GM21528 (cell line): Measurements from ENCODE around the gene MVB12B.
"Not testable (repeated sequence)": the region's sequence is repeated elsewhere in the genome, so short reads cannot be mapped to it uniquely, and the experiment has no call there.

Experiments used
- ATAC-seq: cut with Tn5 transposase; IDR thresholded peaks from one replicate; pipeline ENCODE4 v1.9.1; 2021; ENCODE audit warnings: mild to moderate bottlenecking, moderate library complexity; ENCODE audit not compliant: unreplicated experiment, low FRiP score

The MVB12B gene

DNA sequence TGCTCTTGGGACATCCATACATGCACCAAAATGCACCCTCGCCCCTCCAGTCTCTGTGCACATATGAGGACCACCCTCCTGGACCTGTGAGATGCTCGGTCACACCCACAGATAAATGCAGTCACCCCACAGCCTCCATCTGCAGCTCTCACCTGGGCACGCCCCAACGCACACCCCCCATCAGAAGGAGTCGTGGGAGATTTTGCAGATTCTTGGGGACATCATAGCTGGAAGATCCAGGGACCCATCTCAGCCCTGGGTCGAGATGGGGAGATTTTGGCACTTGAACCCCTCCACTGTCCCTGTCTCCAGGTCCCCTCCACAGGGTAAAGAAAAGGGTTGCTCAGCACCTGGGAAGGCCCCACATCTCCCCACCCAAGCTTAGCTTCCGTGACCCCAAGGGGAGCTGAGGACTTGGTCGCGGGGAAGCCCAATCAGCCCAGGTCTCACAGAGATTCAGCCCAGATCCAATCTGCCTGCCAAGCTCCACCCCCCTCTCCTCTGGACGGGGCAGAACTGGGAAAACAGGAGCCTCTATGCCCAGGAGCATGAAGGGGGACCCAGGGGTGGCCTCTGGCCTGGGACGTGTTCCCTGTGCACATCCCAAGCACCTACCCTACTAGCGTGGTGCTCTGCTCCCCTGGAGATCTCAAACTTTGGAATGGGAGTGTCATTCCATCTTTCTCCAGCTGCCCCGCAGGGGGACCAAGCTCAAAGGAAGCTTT is 197.9 kb downstream of the MVB12B start:
- no peak for ATAC-seq

DNA sequence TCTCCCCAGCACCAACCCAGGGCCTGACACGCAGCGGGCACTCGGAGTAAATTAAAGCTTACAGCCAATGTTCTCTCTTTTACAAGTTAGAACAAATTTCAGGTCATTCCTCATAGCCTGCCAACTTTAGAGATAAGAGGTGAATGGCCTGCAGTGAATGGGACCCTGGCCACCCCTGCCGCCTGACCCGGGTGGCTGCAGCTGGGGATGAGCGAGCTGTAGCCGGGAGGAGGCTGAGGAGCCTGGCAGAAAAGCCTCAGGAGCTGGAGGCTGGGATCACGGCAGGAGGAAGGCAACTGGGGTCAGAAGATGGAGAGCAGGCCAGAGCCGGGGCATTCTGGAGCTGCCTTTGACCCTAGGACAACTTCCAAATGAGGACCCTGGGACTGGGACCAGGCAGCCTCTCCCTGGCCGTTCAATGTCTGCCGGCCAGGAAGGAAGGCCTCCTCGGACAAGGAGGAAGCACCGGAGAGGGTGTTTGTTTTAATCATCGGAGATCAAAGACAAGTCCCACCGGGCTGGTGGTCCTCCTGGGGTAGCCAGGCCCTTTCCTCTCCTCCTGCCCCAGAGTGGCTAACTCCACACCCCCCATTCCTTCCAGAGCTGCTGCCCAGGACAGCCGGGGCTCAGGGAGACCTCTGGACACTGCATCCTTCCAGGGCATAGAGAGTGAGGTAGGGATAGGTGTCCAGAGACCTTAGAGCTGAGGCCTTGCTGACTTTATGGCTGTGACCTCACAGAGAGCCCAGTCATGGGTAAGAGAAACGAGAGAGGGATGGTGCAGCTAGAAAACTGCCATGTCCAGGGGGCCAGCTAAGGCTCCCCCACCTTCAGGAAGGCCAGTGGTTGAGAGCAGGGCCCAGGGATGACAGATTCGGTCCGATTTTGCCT is 199.8 kb downstream of the MVB12B start:
- no peak for ATAC-seq

DNA sequence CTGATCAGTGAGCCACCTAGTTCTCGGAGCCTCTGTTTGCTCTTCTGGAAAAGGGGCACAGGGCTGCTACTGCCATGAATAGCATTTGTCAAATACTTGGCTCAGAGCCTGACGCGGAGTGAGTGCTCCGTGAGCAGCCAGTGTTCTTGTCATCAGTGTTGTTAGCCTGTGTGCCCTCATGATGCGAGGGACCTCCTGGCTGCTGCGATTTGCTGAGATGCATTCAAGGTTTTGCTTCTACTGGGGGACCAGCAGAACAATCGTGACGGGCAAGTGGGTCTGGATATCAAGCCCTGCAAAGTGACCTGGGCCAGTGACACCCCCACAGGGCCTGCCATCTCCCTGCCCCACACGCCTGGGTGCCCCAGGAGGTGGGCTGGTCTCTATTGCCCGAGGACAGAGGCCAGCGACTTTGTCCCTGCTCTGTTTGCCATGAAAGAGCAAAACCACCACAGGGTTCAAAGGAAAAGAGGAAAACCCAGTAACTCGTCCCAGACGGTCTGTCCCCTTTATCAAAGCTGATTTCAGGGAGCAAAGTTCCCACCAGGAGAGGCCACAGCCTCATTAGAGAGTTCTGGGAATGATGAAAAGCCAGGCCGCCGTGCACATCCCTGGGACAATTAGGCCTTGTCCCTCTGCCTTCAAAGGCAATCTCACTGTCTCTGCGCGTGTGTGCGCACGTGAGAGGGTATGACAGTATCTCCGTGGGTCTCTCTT is 200.6 kb downstream of the MVB12B start:
- ATAC-seq = no peak

DNA sequence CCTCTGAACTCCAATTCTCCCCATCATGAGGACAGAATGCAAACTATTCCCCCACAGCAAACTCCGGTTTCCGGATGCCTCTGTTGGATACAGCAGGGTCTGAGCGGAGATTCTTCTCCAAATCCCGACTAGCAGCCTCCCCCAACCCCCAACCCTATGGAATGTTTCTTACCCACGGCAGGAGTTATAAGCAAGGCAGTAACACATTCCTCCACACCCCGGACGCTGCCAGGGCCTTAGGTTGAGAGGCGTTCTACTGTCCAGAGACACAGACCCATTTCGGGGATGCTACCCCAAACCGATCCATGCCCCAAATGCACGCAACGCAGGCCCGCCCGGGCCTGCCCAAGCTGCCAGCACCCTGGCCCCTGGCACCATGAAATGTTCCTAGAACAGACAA is 201.5 kb downstream of the MVB12B start:
- ATAC-seq = no peak

DNA sequence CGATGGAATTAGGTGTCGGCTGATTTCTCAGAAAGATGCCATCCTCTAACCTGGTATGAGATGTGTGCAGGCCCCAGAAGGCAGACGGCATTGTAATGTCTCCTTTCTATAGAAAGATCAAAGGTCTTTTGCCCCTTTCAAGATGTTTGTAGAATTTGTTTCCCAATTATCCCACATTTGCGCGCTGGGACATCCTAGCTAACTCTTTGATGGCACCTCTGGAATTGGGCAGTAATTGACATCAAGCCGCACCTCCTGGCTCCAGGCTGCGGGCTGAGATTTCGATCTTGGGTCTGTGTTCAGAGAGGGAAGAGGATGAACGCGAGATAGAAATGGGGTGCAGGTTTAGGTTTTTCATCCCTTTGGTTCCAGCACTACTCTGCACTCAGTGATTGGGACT is 202.3 kb downstream of the MVB12B start:
- ATAC-seq = no peak

DNA sequence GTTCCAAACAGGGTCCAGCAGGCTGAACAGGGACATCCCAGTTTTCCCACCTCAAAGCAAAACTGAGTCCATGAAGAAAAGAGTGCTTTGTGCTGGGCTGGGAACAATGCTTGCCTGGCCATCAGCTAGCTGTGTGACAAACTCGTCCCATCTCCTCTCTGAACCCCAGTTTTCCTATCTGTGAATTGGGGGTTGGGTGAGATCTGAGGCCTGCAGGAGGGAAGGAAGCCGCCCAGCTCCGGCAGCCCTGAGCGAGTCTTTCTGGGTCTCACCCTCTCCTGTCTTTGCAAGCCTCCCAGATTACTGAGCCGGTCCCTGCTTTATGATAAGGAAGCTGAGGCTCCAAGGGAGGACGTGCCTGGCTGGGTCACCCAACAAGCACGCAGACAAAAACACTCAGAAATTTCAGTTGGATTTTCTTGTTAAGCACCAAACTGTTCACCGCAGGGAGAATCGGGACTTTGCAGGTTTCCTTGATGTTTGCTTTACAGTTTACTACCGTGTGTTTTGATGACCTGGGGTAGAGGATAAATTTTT is 204.5 kb downstream of the MVB12B start:
- ATAC-seq = no peak

DNA sequence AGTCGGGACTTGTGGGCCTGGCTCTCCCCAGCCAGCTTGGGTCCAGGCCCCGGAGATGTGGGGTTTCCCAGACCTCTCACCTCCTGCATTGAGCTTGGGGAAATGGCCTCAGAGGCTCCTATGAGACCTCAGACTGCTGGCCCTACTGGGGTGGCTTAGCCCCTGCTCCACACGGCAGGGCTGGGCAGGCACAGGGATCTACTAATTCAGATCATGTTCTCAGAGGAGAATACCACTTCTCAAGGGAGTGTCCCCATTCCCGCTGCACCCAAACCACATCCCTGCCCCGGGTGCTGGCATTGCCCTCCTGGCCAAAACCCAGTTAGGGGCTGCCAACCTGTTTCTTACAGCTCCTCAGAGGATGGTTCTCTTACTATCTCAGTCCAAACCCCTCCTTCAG is 205.0 kb downstream of the MVB12B start:
- no peak for ATAC-seq

DNA sequence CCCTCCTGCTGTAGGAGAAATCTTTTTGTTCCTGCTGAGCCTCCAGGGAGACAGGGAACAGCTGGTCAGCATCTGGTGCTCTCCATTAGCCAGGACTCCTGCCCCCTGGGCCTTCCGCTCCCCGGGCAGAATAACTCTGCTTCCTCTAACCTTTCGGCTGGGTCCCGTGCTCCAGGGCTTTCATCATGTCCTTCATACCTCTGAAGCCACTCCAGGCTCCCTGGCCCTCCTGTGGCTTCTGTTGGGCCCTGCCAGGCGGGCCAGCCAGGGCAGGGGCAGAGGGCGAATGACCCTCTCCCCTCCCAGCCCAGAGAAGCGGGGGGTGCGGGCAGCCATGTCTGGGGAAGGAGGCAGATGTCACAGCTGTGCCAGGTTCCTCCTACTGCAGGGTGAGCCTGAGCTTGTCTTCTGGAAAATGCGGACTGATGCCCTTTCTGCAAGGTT is 205.4 kb downstream of the MVB12B start:
- no peak for ATAC-seq

DNA sequence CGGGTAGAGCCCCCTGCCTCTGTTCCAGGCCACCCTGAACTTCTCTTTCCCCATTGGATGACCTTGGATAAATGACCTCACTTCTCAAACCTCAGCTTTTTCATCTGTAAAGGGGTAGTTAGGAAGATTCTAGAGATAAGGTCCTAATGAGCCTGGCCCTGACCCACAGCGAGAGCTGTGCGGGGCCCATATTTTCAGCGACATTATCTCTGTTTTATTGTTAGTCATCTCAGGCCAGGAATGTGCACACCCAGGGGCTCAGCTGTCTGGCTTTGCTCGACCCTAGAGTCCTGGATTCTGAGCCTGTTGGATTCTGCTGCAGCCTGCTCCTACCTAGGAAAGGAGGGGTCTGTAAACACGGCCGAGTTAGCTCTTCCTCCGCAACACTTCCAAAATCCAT is 205.9 kb downstream of the MVB12B start:
- no peak for ATAC-seq

DNA sequence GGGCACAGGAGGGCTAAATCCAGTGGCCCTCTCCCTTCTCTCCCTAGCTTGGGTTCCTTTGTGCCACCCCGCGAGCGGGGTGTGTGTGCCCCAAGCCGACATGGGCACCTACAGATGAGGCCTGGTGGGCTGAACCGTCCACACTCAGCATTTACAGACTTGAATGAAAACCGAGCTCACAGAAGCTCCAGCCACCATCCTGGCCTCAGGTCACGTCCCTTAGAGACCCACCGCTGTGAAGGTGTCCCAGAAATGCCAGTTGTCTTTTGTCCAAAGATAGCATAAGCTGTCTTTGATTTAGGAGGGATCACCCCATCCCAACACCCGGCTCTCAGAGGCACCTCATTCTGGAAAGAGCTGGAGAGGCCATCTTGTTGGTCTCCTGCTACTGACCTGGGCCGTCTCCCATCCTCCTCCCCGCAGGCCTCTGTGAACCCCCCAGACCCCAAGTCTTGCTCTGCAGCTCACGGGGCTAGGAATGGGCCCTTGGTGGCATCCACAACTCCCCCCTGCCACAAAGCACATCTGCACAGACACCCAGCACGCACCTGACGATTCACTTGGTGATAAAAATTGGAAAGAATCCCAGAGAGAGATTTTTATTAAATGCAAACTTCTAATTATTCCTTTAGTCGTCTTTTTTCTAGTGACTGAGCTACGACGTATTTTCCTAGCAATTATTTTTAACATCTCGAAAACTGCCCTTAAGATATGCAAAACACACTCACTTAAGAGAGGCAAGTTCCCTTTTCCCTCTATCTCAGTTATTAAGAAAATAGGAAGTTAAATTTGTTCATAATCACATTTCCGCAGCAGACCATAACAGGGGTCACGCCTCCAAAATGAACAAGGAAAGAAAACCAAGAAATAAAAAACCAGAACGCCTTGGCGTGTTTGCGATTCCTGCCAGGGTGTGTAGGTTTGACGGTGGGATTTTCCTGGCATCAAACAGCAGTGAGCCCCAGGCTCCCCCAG is 206.6 kb downstream of the MVB12B start:
- ATAC-seq = no peak

DNA sequence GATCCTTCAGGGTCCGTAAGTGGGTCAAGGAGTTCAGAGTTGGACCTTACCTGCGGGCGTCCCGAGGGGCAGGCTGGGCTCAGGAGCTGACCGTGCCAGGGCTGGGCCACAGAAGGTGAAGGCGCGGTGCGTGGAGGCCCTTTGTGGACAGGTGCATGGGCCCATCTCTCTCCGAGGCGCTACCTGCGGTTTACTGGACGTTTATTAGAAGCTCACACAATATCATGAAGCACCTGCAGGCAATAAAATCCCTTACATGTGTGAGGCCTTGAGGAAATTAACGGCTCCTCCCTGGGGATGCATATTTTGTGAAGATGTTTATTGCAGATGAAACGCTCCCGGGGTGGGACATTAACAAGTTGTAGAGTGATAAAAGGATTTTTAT is 207.3 kb downstream of the MVB12B start:
- ATAC-seq = no peak

DNA sequence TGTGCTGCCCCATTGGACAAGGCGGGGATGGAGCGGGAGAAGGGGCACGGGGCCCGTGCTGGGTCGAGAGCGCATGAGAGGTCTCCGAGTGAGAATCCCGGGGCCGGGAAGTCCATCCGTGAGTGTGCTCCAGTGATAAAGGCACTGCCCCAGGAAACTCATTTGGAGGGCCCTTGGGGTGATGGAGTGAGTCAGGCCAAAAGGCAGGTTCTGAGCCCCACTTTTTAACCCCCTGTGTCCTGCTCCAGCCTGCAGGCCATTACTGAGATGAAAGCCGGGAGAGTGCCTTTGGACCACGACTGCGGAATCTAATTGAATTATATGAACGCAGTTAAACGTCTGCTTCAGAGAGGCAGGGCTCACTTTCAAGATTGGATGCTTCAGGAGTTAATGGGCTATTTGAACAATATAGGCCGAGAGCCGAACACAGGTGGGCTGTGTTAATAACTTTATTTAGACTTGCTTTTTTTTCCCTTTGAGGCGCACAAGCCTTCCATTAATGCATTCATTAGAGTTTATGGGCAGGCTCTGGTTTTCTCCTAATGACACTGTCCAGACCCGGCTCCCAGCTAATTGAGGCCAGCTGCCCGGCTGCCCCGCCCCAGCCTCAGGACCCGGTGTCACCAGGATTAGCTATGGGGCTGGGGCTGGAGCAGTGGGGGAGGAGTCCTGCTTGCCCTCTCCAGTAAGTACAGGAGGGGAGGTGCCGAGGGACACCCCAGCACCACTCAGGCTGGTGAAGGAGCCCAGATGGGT is 208.0 kb downstream of the MVB12B start:
- ATAC-seq = no peak

DNA sequence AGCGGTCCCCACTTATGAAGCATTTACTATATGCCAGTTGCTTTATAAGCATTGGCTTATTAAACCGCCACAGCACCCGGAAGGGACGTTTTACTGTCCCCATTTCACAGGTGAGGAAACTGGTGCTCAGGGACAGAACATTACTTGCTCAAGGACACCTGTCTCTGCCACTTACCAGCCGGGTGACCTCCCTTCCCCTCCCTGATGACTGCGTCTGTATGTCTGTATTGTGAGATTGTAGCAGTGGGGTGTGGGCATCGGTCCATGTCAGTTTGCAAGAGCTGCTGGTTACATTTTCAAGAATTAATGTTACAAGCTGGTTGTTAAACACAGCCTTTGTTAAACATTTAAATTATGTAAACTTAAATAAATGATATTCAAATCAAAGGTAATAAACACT is 209.5 kb downstream of the MVB12B start:
- ATAC-seq = no peak

DNA sequence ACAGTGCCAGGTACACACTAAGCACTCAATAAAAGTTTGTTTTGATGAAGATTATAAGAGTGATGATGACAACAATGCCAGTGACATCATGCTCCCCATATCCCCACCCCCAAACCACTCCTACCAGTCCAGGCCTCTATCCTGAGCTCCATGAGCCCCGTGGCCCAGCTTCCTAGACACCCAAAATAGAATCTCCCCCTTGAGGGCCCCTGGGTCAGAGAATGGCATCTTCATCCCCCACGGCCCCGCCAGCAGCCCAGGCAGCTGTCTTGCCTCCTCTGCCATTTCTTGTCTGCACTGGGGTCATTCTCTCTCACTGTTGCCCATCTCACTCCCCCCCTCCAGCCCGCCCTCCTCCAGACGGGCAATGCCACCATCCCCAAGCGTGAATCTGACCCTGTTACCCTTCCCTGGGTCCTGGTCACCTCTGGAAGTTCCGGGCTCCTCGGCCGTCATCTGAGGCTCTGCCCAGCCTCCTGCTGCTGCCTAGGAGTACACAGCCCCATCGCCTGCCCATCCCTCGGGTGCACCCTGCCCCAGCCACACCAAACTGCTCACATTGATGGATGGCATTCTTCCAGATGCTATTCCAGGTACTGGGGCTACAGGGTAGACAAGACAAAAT is 210.3 kb downstream of the MVB12B start:
- ATAC-seq = no peak

DNA sequence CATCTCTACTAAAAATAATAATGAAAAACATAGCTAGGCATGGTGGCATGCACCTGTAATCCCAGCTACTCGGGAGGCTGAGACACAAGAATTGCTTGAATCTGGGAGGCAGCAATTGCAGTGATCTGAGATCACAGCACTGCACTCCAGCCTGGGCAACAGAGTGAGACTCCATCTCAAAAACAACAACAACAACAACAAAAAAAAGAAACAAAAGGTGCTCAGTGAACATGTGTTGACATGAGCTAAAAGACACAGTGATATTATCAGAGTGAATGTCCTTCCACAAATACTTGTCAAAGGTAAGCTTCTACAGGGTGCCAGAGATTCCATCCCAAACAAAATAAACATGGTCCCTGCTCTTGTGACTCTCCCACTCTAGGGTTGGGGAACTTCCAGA is 211.9 kb downstream of the MVB12B start:
- ATAC-seq = no peak

DNA sequence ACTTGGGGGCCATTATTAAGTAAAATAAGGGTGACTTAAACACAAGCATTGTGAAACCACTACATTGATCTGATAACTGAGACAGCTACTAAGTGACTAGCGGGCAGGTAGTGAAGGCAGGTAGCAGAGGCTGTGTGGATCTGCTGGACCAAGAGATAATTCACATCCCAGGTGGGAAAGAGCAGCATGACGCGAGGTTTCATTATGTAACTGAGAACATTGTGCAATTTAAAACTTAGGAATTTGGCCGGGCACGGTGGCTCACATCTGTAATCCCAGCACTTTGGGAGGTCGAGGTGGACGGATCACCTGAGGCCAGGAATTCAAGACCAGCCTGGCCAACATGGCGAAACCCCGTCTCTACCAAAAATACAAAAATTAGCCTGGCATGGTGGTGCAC is 213.8 kb downstream of the MVB12B start:
- not testable (repeated sequence) for ATAC-seq

DNA sequence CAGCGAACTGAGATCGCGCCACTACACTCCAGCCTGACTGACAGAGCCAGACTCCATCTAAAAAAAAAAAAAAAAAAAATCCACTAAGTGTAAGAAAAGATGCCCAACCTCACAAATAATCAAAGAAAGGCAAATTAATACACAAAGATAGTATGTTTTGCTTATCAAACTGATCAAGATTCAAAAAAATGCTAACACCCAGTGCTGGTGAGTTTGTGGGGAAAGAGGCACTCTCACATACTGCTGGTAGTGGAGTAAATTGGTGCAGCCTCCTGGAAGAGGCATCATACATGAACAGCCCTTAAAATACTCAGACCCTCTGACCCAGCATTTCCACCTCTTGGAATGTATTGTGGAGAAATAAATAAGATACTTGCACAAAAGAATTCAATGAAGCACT is 216.9 kb downstream of the MVB12B start:
- no peak for ATAC-seq

DNA sequence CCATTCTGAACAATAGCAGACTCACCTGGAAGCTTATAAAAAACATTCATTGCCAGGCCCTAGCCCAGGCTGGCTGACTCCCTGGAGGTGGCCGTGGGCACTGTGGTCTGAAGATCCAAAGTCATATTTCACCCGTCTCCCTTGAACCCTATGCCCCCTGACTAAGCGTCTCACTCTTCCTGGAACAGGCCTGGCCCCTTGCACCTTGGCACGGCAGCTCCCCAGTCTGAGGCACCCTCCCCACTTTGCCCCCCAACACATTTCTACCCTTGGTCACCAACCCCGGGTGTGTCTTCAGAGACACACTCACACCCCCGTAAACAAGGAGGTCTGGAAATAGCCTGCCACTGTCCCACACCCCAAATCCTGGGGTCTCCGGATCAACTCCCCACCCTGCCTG is 218.5 kb downstream of the MVB12B start:
- no peak for ATAC-seq

DNA sequence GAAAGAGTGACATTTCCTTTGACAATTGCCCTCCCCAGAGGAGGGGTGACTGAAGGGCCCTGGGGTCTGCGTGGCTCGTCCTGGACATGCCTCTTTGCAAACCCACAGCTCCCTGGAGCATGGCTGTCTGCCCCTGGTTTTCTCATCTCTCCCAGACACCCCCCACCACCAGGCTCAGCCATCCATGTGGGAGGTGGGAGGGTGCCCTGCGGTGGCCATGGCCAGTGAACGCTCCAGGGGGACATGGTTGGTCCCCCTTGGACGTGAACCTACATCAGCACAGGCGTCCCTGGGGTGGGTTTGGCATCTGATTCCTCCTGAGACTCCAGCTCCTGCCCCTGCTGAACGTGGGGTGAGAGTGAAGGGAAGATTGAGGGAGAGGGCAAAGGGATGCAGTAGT is 219.4 kb downstream of the MVB12B start:
- ATAC-seq = no peak
